OCI-LY7 (cell line): ENCODE results near the gene FUT2. TPM values are rescaled to one million over a fixed set of nuclear protein-coding genes. Genes with fewer than 3 reads are reported as not detected.

Experiments used
- BruUV-seq: library from RNA; stranded (reverse); fragments of 400-500 nt; replicated peaks from 2 replicates; lab custom pipeline; 2021; lab: Mats Ljungman, UMichigan
- CTCF ChIA-PET: fragments of 300-600 bp; sonication (Branson Sonifier 250); formaldehyde crosslinking; loops from one replicate; lab custom pipeline; 2022; ENCODE audit warnings: antibody characterized with exemption; ENCODE audit not compliant: unreplicated experiment; lab: Charles Lee
- POLR2A ChIA-PET: fragments of 300-600 bp; sonication (Branson Sonifier 250); formaldehyde crosslinking; loops from one replicate; lab custom pipeline; 2022; ENCODE audit warnings: antibody characterized with exemption; lab: Charles Lee
- DNase-seq: peaks from one replicate; pipeline ENCODE4 v3.0.0-alpha.2; 2015; ENCODE audit warnings: low spot score
- H2AFZ ChIP-seq: fragments of 200-600 bp; sonication (generic), shearing (Covaris generic); 2 replicates; pipeline ENCODE4 v1.6.1; 2014; ENCODE audit warnings: mild to moderate bottlenecking, antibody characterized with exemption, low read length, moderate library complexity
- H3K27ac ChIP-seq: fragments of 200-600 bp; sonication (generic); 2 replicates; pipeline ENCODE4 v1.5.1; 2014; ENCODE audit warnings: mixed run types, low read depth, mild to moderate bottlenecking, moderate library complexity, low read length, inconsistent platforms; ENCODE audit not compliant: poor library complexity, severe bottlenecking
- H3K36me3 ChIP-seq: fragments of 200-600 bp; sonication (generic); 2 replicates; pipeline ENCODE4 v1.6.1; 2014; ENCODE audit warnings: mild to moderate bottlenecking, antibody characterized with exemption, low read length, moderate library complexity, mixed read lengths; ENCODE audit not compliant: insufficient read depth
- H3K4me1 ChIP-seq: fragments of 200-600 bp; sonication (generic); 2 replicates; pipeline ENCODE4 v1.5.1; 2014; ENCODE audit warnings: mild to moderate bottlenecking, low read length; ENCODE audit not compliant: insufficient read depth, poor library complexity, severe bottlenecking
- H3K4me2 ChIP-seq: fragments of 200-600 bp; sonication (generic); 2 replicates; pipeline ENCODE4 v1.6.1; 2014; ENCODE audit warnings: mild to moderate bottlenecking, low read length
- H3K4me3 ChIP-seq: fragments of 200-600 bp; sonication (generic); 2 replicates; pipeline ENCODE4 v1.5.1; 2014; ENCODE audit warnings: mild to moderate bottlenecking, low read depth, low read length; ENCODE audit not compliant: poor library complexity, severe bottlenecking
- H3K79me2 ChIP-seq: fragments of 200-600 bp; sonication (generic); 2 replicates; pipeline ENCODE4 v1.6.1; 2016; ENCODE audit warnings: low read depth, mild to moderate bottlenecking, low read length, moderate library complexity, mixed read lengths; ENCODE audit not compliant: insufficient read depth
- H3K9me2 ChIP-seq: fragments of 200-600 bp; sonication (generic); 2 replicates; pipeline ENCODE4 v1.6.1; 2016; ENCODE audit warnings: mild to moderate bottlenecking, low read length, mixed read lengths; ENCODE audit not compliant: insufficient read depth
- H3K9me3 ChIP-seq: fragments of 200-600 bp; sonication (generic); 2 replicates; pipeline ENCODE4 v1.6.1; 2014; ENCODE audit warnings: mild to moderate bottlenecking, mixed run types, low read length, mixed read lengths
- H4K20me1 ChIP-seq: fragments of 200-600 bp; sonication (generic); 2 replicates; pipeline ENCODE4 v1.6.1; 2014; ENCODE audit warnings: mild to moderate bottlenecking, antibody characterized with exemption, low read length, moderate library complexity, mixed read lengths; ENCODE audit not compliant: insufficient read depth
- EZH2phosphoT487 ChIP-seq: fragments of 200-600 bp; sonication (generic); IDR thresholded peaks from 2 replicates; pipeline ENCODE4 v1.6.1; 2018; ENCODE audit warnings: low read depth, borderline replicate concordance, mild to moderate bottlenecking, mixed run types, antibody characterized with exemption, low read length, moderate library complexity, mixed read lengths
- intact Hi-C: fragments of 100-400 bp; cut with micrococcal nuclease; formaldehyde crosslinking; loops from one replicate; pipeline ENCODE4 v1.10.0; 2022; ENCODE audit not compliant: unreplicated experiment
- total RNA-seq, 2 experiments: library from RNA; depleted of rRNA in 1 of 2; stranded (reverse); fragments of >200 nt in 1 of 2; shearing (Covaris generic) in 1 of 2; gene quantifications; 2 replicates each; pipeline ENCODE4 v1.2.3, GENCODE V29; 2014 to 2022
- TF ChIP-seq, protein P1 (sequence below): fragments of 200-600 bp; sonication (generic); conservative IDR thresholded peaks from 2 replicates; pipeline ENCODE4 v1.5.1; 2014; ENCODE audit warnings: mild to moderate bottlenecking, antibody characterized with exemption, low read length, moderate library complexity, mixed read lengths

Gene FUT2
- total RNA-seq, 2 experiments from 2014 or later = not detected

DNA sequence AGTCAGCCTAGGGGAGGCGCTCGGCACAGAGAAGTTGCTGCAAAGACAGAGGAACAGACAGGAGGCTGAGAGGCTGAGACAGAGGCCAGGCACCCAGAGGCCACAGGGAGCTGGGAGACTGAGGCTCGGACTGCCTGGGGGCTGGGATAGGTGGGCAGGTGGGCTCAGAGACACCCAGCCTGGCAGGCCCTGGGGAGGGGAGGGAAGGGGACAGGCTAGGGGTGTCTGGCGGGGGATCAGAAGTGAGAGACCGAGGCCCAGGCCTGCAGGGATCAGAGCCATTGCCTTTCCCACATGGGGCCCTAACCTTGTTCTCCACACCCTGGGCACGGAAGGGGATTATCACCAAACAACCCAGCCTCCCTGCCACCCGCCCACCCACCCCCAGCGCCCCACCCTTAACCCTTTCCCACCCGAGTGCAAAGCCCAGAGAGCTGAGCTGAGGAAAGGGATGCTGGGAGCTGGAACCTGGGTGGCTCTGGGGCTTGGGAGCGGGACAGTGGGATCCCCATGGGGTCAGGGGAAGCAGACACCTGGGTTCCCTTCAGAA, 24.2 kb upstream of the FUT2 start:
- Histone ChIP-seq H4K20me1 (no peaks in the 10 kb centered on the region), H3K4me3 (no peak overlapping the region), H3K27ac (no peak overlapping the region), H2AFZ (no peak overlapping the region), H3K36me3 (no peaks in the 10 kb centered on the region), H3K79me2 (no peaks in the 10 kb centered on the region), H3K4me1 (peaks cover 2% of the 10 kb centered on the region), H3K9me3 (no peaks in the 10 kb centered on the region), H3K9me2 (no peaks in the 10 kb centered on the region), H3K4me2 (no peak overlapping the region)
- CTCF ChIA-PET = no interaction called here
- no peak for DNase-seq
- intact Hi-C loops = no loop called here
- BruUV-seq = no TSS peak
- POLR2A ChIA-PET = no interaction called here
- TF ChIP-seq, protein P1, sequence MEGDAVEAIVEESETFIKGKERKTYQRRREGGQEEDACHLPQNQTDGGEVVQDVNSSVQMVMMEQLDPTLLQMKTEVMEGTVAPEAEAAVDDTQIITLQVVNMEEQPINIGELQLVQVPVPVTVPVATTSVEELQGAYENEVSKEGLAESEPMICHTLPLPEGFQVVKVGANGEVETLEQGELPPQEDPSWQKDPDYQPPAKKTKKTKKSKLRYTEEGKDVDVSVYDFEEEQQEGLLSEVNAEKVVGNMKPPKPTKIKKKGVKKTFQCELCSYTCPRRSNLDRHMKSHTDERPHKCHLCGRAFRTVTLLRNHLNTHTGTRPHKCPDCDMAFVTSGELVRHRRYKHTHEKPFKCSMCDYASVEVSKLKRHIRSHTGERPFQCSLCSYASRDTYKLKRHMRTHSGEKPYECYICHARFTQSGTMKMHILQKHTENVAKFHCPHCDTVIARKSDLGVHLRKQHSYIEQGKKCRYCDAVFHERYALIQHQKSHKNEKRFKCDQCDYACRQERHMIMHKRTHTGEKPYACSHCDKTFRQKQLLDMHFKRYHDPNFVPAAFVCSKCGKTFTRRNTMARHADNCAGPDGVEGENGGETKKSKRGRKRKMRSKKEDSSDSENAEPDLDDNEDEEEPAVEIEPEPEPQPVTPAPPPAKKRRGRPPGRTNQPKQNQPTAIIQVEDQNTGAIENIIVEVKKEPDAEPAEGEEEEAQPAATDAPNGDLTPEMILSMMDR = no peak
- TF ChIP-seq EZH2phosphoT487 = no peak

GRCh38 chr19:48672994-48673393, 22.8 kb upstream of the FUT2 start, which contains the start of gene NTN5:
Gene NTN5, minus strand, starts transcription at chr19:48673017. Its CDS starts 2,031 bp downstream, at chr19:48670986.
- intact Hi-C loops = no loop called here
- CTCF ChIA-PET = no interaction called here
- no TSS peak for BruUV-seq

More at GRCh38 chr19:48672994-48673393, 22.8 kb upstream of the FUT2 start, which contains the start of gene NTN5:
- no peak for DNase-seq
- H3K79me2 ChIP-seq = no peaks in the 10 kb centered on the region
- H3K36me3 ChIP-seq = no peaks in the 10 kb centered on the region
- no peaks in the 10 kb centered on the region for H3K9me2 ChIP-seq
- POLR2A ChIA-PET = no interaction called here
- H3K4me3 ChIP-seq = no peak within 1 kb of the TSS
- no peak within 1 kb of the TSS for H2AFZ ChIP-seq
- no peak within 1 kb of the TSS for H3K27ac ChIP-seq
- TF ChIP-seq, protein P1 = no peak
- TF ChIP-seq EZH2phosphoT487 = no peak
- H3K4me2 ChIP-seq = no peak within 1 kb of the TSS
- H3K4me1 ChIP-seq = peaks cover 2% of the 10 kb centered on the region
- no peaks in the 10 kb centered on the region for H4K20me1 ChIP-seq
- no peaks in the 10 kb centered on the region for H3K9me3 ChIP-seq
